Hepatic stellate cell (primary cell): Measurements from ENCODE around the gene MRPS31.
"Not testable (repeated sequence)": the region's sequence is repeated elsewhere in the genome, so short reads cannot be mapped to it uniquely, and the experiment has no call there.

Experiments
- DNase-seq: peaks from one replicate; pipeline ENCODE4 v3.0.0; 2011; ENCODE audit warnings: low spot score

The MRPS31 gene

DNA sequence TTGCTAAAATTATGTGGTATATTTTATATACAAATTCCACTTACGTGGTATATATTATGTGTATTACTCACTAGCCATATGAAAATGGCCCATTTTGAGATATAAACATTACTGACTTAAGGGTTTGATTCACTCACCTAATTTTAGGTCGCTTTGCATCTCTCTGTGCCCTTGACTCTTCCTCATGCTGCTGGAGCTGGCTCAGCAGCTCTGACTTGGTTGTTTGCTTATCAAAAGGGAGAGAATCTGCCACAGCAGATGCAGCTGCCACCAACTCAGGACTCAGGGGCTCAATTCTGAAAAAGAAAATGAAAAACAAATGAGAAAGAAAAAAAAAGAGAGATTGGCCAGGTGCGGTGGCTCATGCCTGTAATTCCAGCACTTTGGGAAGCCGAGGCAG is 12.2 kb downstream of the MRPS31 start:
- DNase-seq, result no peak

DNA sequence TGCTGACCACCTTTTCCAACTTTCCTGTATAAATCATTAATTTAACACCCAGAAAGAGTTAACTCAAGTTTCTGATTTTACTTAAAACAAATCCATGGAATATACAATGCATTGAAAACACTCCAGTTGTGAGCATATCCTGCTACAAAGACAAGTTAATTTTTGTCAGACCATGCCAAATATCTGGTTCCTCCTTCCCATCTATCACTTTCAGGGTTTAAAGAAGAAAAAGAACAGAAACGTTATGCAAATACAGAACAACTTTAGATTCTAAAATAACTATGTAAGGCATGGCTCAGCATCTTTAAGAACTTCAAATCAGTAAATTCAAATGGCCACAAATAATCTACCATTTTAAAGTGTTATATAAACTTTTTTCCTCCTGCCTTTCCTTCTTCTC is 14.9 kb downstream of the MRPS31 start:
- DNase-seq, result no peak

DNA sequence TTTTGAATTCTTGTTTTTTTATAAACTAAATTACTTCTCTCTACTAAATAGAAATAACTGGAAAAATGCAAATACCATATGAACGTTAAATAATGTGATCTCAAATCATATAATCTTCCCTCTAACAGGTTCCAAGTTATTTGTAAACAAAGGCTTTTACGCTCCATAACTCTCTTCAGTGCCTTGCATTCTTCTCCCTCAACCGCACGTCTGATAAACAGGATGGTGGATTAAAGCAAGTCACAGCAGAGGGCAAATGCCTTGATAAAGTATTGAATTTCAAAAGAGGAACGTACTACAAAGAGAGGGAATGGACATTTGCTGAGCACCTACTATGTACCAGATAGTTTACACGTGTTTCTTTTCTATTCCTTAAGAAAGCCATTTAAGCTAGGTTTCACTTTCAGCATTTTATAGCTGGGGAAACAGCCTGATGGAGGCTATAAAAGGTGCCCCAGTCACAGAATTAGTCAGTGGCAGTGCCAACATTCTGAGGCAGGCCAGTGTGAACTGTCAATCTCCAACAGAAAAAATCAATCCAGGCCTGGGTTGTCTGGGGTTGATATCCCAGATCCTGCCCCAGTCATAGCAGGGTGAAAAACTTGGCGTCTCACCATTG is 15.8 kb downstream of the MRPS31 start:
- no peak for DNase-seq

DNA sequence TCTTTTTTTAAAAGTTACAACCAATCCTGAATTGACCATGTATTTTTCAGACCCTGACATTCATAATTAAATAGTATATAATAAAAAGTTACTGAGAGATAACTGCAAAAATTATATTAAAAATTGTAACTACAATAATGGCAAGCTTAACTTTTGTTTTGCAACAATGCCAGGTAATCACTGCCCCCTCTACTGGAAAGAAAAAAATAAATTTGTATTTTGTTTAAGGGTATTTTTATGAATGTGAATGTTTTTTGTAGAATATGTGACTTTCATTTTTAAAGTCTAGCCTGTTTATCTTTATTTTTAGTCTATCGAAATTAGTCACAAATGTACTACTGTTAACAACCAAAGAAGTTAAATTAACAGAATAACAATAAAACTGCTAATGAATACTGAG is 21.7 kb downstream of the MRPS31 start:
- DNase-seq, result no peak

DNA sequence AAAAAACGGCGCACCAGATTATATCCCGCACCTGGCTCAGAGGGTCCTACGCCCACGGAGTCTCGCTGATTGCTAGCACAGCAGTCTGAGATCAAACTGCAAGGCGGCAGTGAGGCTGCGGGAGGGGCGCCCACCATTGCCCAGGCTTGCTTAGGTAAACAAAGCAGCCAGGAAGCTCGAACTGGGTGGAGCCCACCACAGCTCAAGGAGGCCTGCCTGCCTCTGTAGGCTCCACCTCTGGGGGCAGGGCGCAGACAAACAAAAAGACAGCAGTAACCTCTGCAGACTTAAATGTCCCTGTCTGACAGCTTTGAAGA is 35.8 kb downstream of the MRPS31 start:
- not testable (repeated sequence) for DNase-seq

DNA sequence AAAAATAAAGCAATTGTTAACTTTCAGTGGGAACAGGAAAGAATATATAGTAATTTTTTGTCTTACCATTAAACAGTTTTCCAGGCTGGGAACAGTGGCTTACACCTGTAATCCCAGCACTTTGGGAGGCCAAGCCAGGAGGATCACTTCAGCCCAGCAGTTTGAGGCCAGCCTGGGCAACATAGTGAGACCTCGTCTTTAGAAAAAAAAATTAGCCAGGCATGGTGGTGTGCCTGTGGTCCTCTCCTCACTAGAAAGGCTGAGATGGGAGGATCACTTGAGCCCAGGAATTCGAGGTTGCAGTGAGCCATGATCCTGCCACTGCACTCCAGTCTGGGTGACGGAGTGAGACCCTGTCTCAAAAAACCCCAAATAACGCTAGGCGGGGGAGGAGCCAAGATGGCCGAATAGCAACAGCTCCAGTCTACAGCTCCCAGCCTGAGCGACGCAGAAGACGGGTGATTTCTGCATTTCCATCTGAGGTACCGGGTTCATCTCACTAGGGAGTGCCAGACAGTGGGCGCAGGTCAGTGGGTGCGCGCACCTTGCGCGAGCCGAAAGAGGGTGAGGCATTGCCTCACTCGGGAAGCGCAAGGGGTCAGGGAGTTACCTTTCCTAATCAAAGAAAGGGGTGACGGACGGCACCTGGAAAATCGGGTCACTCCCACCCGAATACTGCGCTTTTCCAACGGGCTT is 36.3 kb downstream of the MRPS31 start:
- not testable (repeated sequence) for DNase-seq

DNA sequence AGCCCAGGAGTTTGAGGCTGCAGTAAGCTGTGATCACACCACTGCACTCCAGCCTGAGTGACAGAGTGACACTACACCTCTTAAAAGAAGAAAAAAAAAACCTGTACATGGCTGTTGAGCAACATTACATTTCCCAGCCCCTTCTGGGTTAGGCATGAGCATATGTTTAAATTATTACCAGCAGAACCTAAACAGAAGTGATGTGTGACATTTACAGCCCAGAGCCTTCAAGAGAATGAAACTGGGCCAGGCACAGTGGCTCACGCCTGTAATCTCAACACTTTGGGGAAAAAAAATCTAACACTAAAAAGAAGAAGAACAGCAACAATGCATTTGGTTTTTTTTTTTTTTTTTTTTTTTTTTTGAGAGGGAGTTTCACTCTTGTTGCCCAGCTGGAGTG is 38.3 kb downstream of the MRPS31 start:
- DNase-seq, result no peak

DNA sequence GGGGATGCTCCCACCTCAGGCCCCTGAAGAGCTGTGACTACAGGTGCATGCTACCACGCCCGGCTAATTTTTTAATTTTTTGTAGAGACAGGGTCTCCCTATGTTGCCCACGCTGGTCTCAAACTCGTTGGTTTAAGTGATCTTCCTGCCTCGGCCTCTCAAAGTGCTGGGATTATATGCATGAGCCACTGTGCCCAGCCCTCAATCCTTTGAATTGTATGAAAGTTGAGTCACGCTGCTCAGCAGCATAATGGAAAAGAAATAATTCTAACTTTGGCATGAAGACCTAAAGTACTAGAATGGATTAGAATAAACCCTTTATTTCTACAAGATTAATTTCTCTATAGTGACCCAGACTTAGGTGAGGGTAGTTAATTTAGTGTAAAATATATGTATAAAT is 42.4 kb downstream of the MRPS31 start:
- DNase-seq, result no peak

DNA sequence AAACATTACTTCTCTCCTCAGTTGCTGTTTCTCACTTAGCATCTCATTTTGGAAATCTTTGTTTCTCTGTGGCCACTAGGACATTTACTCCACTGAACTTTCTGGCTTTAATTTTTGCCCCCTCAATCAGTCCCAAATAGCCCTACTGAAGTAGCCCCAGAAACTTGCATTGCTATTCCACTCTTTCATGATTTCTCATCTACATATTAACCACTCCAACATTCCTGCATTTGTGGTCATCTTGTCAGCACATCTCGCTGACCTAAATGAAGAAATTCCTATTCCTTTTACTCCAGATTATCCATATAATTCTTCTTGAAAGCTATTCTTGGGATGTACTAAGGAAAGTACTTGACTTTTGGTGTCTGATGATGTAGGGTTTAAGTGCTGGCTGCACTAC is 56.6 kb downstream of the MRPS31 start:
- DNase-seq, result not testable (repeated sequence)

DNA sequence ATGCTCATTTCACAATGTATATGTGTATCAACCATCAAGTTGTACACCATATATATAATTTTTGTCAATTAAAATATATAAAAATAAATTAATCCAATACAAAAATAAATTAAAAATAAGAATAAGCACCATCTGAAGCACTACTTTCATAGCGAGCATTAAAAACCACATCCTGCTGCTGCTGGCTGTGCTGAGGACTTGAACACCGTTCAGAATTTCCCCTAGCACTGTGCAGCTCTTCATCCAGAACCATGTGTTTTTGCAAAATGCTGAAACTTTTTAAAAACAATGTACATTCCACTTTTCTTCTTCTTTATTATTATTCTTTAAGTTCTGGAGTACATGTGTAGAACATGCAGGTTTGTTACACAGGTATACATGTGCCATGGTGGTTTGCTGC is 64.6 kb downstream of the MRPS31 start:
- DNase-seq, result no peak

DNA sequence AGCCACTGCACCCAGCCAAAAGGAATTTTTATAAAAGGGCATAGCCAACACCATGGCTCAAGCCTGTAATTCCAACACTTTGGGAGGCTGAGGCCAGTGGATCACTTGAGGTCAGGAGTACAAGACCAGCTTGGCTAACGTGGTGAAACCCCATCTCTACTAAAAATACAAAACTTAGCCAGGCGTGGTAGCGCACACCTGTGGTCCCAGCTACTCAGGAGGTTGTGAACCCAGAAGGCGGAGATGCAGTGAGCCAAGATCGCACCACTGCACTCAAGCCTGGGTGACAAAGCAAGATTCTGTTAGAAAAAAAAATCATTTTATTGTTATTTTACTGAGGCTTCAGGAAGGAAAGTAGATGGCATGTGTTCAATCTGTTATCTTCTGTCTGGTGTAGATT is 73.3 kb downstream of the MRPS31 start:
- no peak for DNase-seq

DNA sequence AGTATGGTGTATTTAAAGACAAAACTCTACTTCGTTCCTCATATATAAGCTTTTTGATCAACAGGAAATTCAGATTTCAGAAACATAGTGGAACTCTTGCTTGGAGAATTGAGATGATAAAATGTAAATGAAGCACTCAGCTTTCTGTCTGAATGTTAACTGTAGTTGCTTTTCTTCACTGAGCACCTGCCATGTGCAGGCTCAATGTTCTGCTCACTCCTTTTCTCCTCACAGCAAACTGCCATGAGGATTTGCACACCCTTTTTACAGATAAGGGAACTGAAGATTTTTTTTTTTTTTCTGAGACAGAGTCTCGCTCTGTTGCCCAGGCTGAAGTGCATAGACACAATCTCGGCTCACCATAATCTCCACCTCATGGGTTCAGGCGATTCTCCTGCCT is 76.6 kb downstream of the MRPS31 start:
- no peak for DNase-seq

DNA sequence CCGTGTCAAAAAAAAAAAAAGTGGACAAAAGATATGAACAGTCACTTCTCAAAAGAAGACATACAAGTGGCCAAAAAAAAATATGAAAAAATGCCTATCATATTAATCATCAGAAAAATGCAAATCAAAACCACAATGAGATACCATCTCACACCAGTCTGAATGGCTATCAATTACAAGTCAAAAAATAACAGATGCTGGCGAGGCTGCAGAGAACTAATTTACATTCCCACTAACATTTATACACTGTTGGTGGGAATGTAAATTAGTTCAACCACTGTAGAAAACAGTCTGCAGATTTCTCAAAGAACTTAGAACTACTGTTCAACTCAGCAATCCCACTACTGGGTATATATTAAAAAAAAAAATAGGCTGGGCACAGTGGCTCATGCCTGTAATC is 78.0 kb downstream of the MRPS31 start:
- DNase-seq, result no peak

DNA sequence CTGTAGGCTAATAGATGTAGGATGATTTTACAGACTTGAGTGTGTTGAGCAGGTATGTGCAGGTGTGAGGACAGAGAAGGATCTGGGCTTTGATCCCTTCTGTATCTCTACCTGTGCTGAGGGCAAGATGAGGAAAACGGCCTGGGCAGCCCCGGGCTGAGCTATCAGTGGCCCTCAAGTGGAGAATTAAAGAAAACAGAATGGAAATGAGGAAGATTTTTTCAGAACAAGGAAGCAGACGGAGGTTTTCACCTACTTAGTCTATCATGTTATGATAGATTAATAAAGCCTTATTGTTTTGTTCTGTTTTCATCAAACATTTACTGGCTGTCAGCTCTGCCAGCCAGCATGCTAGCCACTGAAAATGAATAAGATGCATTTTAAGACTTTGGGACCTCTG is 82.2 kb downstream of the MRPS31 start:
- DNase-seq, result no peak

DNA sequence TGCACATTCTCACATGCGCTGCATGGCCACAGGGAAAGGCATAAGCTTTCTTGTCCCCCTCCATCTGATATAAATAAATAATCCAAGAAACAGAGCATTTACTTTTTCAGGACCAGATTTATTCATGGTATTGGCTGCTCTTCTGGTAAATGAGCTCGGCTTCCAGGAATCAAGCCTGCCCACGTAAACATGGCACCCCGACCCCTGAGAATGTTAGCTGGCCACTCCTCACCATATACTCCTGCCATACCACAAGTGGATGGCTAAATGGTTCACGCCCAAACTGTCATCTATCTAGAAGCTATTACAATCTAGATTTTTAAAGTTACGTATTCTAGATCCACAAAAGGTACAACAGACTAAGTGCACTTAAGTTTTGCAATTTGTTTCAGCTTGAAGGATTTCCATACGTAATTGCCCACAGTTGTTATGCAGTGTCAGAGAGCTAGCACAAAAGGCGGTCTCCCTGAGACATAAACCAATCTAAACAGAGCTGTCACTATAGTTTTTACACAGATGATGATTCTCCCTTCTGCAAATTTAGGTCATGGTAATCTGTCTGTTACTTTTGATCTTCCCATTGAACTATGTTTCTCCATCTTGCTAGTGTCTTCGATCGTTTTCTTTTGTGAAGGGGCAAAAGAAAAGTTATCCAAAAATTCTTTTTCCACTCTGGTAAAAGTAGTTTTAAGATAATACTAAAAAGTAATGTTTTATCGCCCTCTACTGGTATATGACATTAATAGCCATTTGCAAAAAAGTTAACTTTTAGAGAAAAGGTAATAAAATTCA is 88.3 kb downstream of the MRPS31 start:
- DNase-seq, result no peak

DNA sequence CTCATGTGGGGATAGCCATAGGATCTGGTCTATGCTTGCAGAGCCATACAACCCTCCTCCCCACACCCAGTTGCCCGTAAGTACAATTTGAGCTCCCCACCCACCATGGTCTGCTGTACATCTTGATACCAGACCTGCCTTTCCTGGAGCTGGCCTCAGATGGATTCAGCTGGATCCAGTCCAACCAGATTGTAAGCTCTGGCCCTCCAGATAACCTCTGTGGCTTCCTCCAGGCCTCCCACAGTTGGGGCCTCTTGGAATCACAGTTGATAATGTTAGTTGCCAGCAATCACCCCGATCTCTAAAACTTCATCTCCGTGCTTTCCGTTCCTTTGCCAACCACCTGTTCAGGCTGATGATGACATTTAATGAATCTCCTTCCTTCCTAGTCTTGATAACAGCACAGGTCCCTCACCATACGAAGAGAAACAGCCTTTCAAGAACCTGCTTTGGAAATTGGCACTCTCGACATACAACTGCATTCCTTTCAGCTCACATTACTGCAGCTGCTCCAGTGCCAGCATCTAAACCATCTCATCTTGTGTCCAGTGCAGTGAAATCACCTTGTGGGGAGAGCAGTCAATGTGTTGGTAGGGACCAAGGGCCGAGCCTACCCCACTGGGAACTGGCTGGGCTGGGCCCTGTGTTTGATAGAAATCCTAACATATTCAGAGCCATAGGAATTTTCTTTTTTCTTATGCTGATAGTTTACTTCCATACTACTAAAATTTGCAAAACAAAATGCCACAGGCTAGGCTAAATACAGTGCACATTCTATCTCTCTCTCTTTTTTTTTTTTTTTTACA is 89.4 kb downstream of the MRPS31 start:
- no peak for DNase-seq

DNA sequence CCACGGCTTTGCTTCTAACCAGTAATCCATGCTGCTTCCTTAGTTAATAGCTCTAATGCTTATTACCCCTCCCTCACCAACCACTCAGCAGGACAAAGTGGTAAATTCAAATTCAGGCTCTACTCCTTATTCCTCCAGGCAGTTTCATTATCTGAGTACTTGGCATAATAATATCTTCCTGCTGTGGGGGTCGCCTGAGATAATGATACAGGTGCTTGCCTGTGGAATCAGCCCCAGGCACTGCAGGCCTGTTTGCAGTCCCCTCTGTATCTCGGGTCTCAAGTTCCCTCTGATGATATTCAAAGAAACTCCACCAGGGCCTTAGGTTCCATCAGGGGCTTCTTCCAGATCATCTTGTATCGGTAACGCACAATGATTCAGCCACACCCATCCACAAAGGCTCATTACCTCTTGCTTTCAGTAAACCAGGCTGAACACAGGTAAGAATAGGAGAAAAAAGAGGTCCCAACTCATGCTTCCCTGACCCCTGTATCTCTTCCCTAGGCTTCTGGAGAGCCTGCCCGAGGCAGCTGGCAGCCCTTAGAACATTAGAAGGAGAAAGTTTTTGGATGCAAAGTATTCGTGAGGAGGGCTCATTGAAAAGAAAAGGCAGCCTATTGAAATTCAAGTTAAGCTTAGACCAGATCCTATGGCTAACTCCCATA is 90.2 kb downstream of the MRPS31 start:
- no peak for DNase-seq

DNA sequence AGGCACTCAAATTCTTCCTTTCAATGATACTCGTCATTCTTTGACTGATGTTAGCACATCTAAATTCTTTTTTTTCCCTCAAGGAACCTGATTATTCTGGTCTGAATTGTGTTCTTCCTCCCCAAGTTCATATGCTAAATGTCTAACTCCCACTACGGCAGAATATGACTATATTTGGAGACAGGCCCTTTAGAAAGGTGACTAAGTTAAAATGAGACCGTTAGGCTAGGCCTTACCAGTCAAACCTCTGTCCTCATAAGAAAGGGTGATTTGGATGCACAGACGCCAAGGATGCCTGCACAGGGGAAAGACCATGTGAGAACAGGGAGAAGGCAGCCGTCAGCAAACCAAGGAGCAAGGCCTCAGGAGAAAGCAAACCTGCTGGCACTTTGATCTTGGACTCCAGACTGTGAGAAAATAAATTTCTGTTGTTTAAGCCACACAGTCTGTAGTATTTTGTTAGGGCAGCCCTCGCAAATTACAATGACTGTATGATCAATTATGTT is 91.5 kb downstream of the MRPS31 start:
- DNase-seq, result no peak
